HepG2 (cell line): ENCODE results near the gene CNTN4. TPM values are rescaled to one million over a fixed set of nuclear protein-coding genes. Genes with fewer than 3 reads are reported as not detected.

Experiments
- ATAC-seq: fragments of 200-7000 bp; cut with Tn5 transposase; 3 replicates; pipeline ENCODE4 v1.9.1; 2020; ENCODE audit warnings: mild to moderate bottlenecking, moderate library complexity
- BruUV-seq: library from RNA; stranded (reverse); fragments of 400-500 nt; replicated peaks from 2 replicates; lab custom pipeline; 2021; lab: Mats Ljungman, UMichigan
- CTCF ChIA-PET: fragments of 300-600 bp; formaldehyde crosslinking; extraction: SDS; loops from one replicate; lab custom pipeline; 2021; ENCODE audit warnings: low total read pairs, inconsistent platforms, low intra/inter-chr PET ratio; lab: Yijun Ruan, JAX
- POLR2A ChIA-PET: fragments of 350-600 bp; sonication (Branson Sonifier 250); formaldehyde crosslinking; loops from one replicate; lab custom pipeline; 2020; ENCODE audit warnings: antibody characterized with exemption, inconsistent platforms; lab: Yijun Ruan, JAX
- DNase-seq: peaks from one replicate; pipeline ENCODE4 v3.0.0-alpha.2; 2015; ENCODE audit warnings: low spot score
- FAIRE-seq: peaks from 3 replicates; lab custom pipeline; 2011; peaks lifted over from hg19 to GRCh38; lab: Jason Lieb, UNC
- H2AFZ ChIP-seq: one replicate; pipeline ENCODE4 v1.6.1; 2011; ENCODE audit warnings: low read length, inconsistent platforms
- H3K27ac ChIP-seq: fragments of 300-600 bp; 3 replicates; pipeline ENCODE4 v1.8.0; 2011; ENCODE audit warnings: mixed run types, mild to moderate bottlenecking, mixed read lengths, low read length, inconsistent platforms; ENCODE audit not compliant: insufficient read depth; ENCODE audit errors: extremely low read length
- H3K27me3 ChIP-seq, 2 experiments: fragments of 200-600 bp in 1 of 2; 2 replicates in 1 of 2; 3 replicates in 1 of 2; pipeline versions ENCODE4 v1.6.0 to v1.8.0; 2011; ENCODE audit warnings: low read length in 2 of 2, mild to moderate bottlenecking in 2 of 2, moderate library complexity in 2 of 2, inconsistent platforms in 1 of 2; ENCODE audit not compliant: insufficient read depth in 2 of 2, control insufficient read depth in 1 of 2
- H3K36me3 ChIP-seq, 2 experiments: fragments of 200-600 bp in 1 of 2; replicated peaks in 1 of 2; 2 replicates in 1 of 2; 3 replicates in 1 of 2; pipeline versions ENCODE4 v1.5.1 to v1.8.0; 2011; ENCODE audit warnings: low read length in 2 of 2, inconsistent platforms in 1 of 2; ENCODE audit not compliant: insufficient read depth in 2 of 2, control insufficient read depth in 1 of 2
- H3K4me1 ChIP-seq: 2 replicates; pipeline ENCODE4 v1.5.1; 2012; ENCODE audit warnings: low read length, inconsistent platforms; ENCODE audit not compliant: insufficient read depth
- H3K4me2 ChIP-seq: 2 replicates; pipeline ENCODE4 v1.6.0; 2011; ENCODE audit warnings: low read depth, low read length, inconsistent platforms
- H3K4me3 ChIP-seq, 3 experiments: fragments of 200-600 bp in 1 of 3; sonication (generic), shearing (Covaris generic) in 1 of 3; replicated peaks in 1 of 3; 2 replicates each; pipeline ENCODE4 v1.5.1; 2011 to 2016; ENCODE audit warnings: low read length in 3 of 3, inconsistent platforms in 2 of 3, low read depth in 2 of 3, mild to moderate bottlenecking in 2 of 3, control low read depth in 1 of 3, mixed read lengths in 1 of 3; ENCODE audit not compliant: insufficient read depth in 1 of 3
- H3K79me2 ChIP-seq: one replicate; pipeline ENCODE4 v1.6.1; 2011; ENCODE audit warnings: low read length, inconsistent platforms; ENCODE audit not compliant: insufficient read depth
- H3K9ac ChIP-seq: 2 replicates; pipeline ENCODE4 v1.6.0; 2011; ENCODE audit warnings: mild to moderate bottlenecking, low read depth, low read length, inconsistent platforms; ENCODE audit not compliant: insufficient read depth
- H3K9me3 ChIP-seq: 2 replicates; pipeline ENCODE4 v1.5.1; 2012; ENCODE audit warnings: mild to moderate bottlenecking, low read length
- H4K20me1 ChIP-seq: 2 replicates; pipeline ENCODE4 v1.6.0; 2011; ENCODE audit warnings: inconsistent platforms, mild to moderate bottlenecking, low read length, moderate library complexity; ENCODE audit not compliant: insufficient read depth
- AKNA ChIP-seq: sonication (generic); formaldehyde crosslinking; IDR thresholded peaks from 2 replicates; pipeline ENCODE4 v1.4.0; 2020; ENCODE audit warnings: missing genetic modification reagents, borderline replicate concordance
- PAX8 ChIP-seq: sonication (generic); formaldehyde crosslinking; IDR thresholded peaks from 2 replicates; pipeline ENCODE4 v1.8.0; 2022; ENCODE audit warnings: mild to moderate bottlenecking, missing genetic modification reagents, borderline replicate concordance
- TCF12 ChIP-seq, 2 experiments: fragments of 450-650 bp in 1 of 2; sonication (generic) in 1 of 2; formaldehyde crosslinking in 1 of 2; IDR thresholded peaks; 2 replicates each; pipeline versions ENCODE4 v1.6.1 to v1.8.0; 2017 to 2022; ENCODE audit warnings: antibody characterized with exemption in 1 of 2, mild to moderate bottlenecking in 1 of 2, missing genetic modification reagents in 1 of 2, moderate library complexity in 1 of 2
- TEAD3 ChIP-seq: optimal IDR thresholded peaks from 2 replicates; pipeline ENCODE3; 2016; ENCODE audit warnings: borderline replicate concordance
- TOE1 ChIP-seq: sonication (generic); formaldehyde crosslinking; IDR thresholded peaks from 2 replicates; pipeline ENCODE4 v1.4.0; 2020; ENCODE audit warnings: mild to moderate bottlenecking, missing genetic modification reagents
- ZNF792 ChIP-seq: IDR thresholded peaks from 2 replicates; pipeline ENCODE4 v1.6.1; 2016
- WGBS: methylation state at CpG from one replicate; pipeline ENCODE4 v1.1.6; 2017; ENCODE audit warnings: low lambda C conversion rate; 5-methylcytosine and 5-hydroxymethylcytosine counted together
- in situ Hi-C: cut with HindIII; loops from 2 replicates; pipeline ENCODE4 v1.10.0; 2017; ENCODE audit warnings: low pct_unique_long_range_greater_than_20kb; ENCODE audit not compliant: extremely low pct_ligation_motif_present
- intact Hi-C: fragments of 100-400 bp; cut with micrococcal nuclease; formaldehyde crosslinking; loops from one replicate; pipeline ENCODE4 v1.10.0; 2022; ENCODE audit not compliant: unreplicated experiment
- polyA plus RNA-seq, 8 experiments: library from polyadenylated mRNA; depleted of rRNA in 3 of 8; stranded (reverse) in 7 of 8; unstranded in 1 of 8; fragments of >200 nt; fragmentation: Illumina TruSeq in 4 of 8; extraction: Trizol in 4 of 8; gene quantifications; 2 replicates each; pipeline versions ENCODE4 v1.2.1 to v1.2.3, GENCODE V29; 2011 to 2016; ENCODE audit warnings: low read depth in 4 of 8, missing spikeins in 1 of 8, mixed read lengths in 1 of 8; ENCODE audit not compliant: insufficient read depth in 1 of 8
- total RNA-seq, 5 experiments: library from RNA; depleted of rRNA; stranded (reverse); fragments of >200 nt; fragmentation: Illumina TruSeq; extraction: Trizol; gene quantifications; 2 replicates each; pipeline ENCODE4 v1.2.3, GENCODE V29; 2016; ENCODE audit warnings: low read depth in 1 of 5
- TF ChIP-seq, protein P1 (sequence below): sonication (generic); formaldehyde crosslinking; IDR thresholded peaks from 2 replicates; pipeline ENCODE4 v1.8.1; 2023; ENCODE audit warnings: mild to moderate bottlenecking, missing genetic modification reagents, borderline replicate concordance

CNTN4 gene
- total and polyA plus RNA-seq, 2 of the 13 experiments (the other 11 are each of a cell fraction or from before 2014, with no cell fraction given) = 0.01 to 0.13 TPM

GRCh38 chr3:2141482-2141881, 42.8 kb downstream of the CNTN4 start:
- in situ Hi-C loops (no loop called here), intact Hi-C loops (no loop called here)
- H3K9ac ChIP-seq = no peak overlapping the region
- no peak overlapping the region for H3K27ac ChIP-seq
- ChIA-PET CTCF (no interaction called here), POLR2A (no interaction called here)
- no peak overlapping the region for H3K4me2 ChIP-seq
- no peak for DNase-seq
- no peak for ATAC-seq
- no peaks in the 10 kb centered on the region for H3K4me1 ChIP-seq
- no TSS peak for BruUV-seq
- TF ChIP-seq TOE1 (CRISPR knock-in tag) (no peak), AKNA (CRISPR knock-in tag) (no peak), TCF12 (IDR thresholded peaks at IDR 0.05) (no peak), TCF12 (CRISPR knock-in tag; IDR thresholded peaks at IDR 0.05) (no peak), TEAD3 (CRISPR knock-in tag) (no peak), PAX8 (CRISPR knock-in tag) (no peak), ZNF792 (CRISPR knock-in tag) (no peak)
- TF ChIP-seq, protein P1, sequence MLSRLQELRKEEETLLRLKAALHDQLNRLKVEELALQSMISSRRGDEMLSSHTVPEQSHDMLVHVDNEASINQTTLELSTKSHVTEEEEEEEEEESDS (CRISPR knock-in tag) = no peak
- H3K79me2 ChIP-seq = no peaks in the 10 kb centered on the region
- no peak overlapping the region for H2AFZ ChIP-seq
- H3K36me3 ChIP-seq = no peaks in the 10 kb centered on the region
- no peaks in the 10 kb centered on the region; a peak in 1 of 5 replicates for H3K27me3 ChIP-seq
- peaks cover 6% of the 10 kb centered on the region; the same call in 1 of the 2 replicates for H3K9me3 ChIP-seq
- WGBS = 0% methylated on average over 1 of the region's 1 CpG
- FAIRE-seq = no peak
- H4K20me1 ChIP-seq = no peaks in the 10 kb centered on the region
- H3K4me3 ChIP-seq = no peak overlapping the region
